GM12878 (cell line): ENCODE measurements around the gene TIPIN. TPM values are rescaled to one million over a fixed set of nuclear protein-coding genes. Genes with fewer than 3 reads are reported as not detected.

ENCODE experiments used
- ATAC-seq: fragments of 200-7000 bp; cut with Tn5 transposase; 3 replicates; pipeline ENCODE4 v1.9.1; 2020; ENCODE audit warnings: mild to moderate bottlenecking, moderate library complexity
- BruUV-seq: library from RNA; stranded (reverse); fragments of 400-500 nt; replicated peaks from 2 replicates; lab custom pipeline; 2021; lab: Mats Ljungman, UMichigan
- CTCF ChIA-PET: fragments of 300-600 bp; sonication (Branson Sonifier 250); formaldehyde crosslinking; extraction: SDS; loops from one replicate; lab custom pipeline; 2021; ENCODE audit warnings: inconsistent platforms; lab: Yijun Ruan, JAX
- POLR2A ChIA-PET: fragments of 350-600 bp; formaldehyde crosslinking; extraction: SDS; loops from one replicate; lab custom pipeline; 2021; ENCODE audit warnings: inconsistent platforms; lab: Charles Lee
- RAD21 ChIA-PET: fragments of 300-600 bp; sonication (Branson Sonifier 250); formaldehyde crosslinking; loops from one replicate; lab custom pipeline; 2023; ENCODE audit warnings: antibody characterized with exemption; ENCODE audit not compliant: unreplicated experiment; lab: Charles Lee
- SMC1A ChIA-PET: fragments of 300-600 bp; sonication (Branson Sonifier 250); formaldehyde crosslinking; loops from one replicate; lab custom pipeline; 2023; ENCODE audit not compliant: unreplicated experiment, uncharacterized antibody; lab: Charles Lee
- DNase-seq: peaks from one replicate; pipeline ENCODE4 v3.0.0-alpha.2; 2011; ENCODE audit warnings: low read depth, low spot score
- FAIRE-seq: peaks from 3 replicates; lab custom pipeline; 2011; peaks lifted over from hg19 to GRCh38; lab: Jason Lieb, UNC
- H2AFZ ChIP-seq: 2 replicates; pipeline ENCODE4 v1.6.0; 2011; ENCODE audit warnings: low read depth, low read length, control low read depth; ENCODE audit not compliant: control insufficient read depth
- H3K27ac ChIP-seq: 2 replicates; pipeline ENCODE4 v1.5.1; 2011; ENCODE audit warnings: control low read depth; ENCODE audit not compliant: control insufficient read depth, insufficient read depth
- H3K27me3 ChIP-seq, 2 experiments: replicated peaks in 1 of 2; 2 replicates each; pipeline versions ENCODE4 v1.6.0 to v1.6.1; 2011; ENCODE audit warnings: low read length in 1 of 2; ENCODE audit not compliant: control insufficient read depth in 2 of 2, insufficient read depth in 2 of 2
- H3K36me3 ChIP-seq, 2 experiments: 2 replicates each; pipeline ENCODE4 v1.5.1; 2011; ENCODE audit warnings: low read length in 1 of 2; ENCODE audit not compliant: control insufficient read depth in 2 of 2, insufficient read depth in 2 of 2
- H3K4me1 ChIP-seq: 2 replicates; pipeline ENCODE4 v1.6.1; 2011; ENCODE audit warnings: mild to moderate bottlenecking, low read length, moderate library complexity, mixed read lengths; ENCODE audit not compliant: control insufficient read depth, insufficient read depth
- H3K4me2 ChIP-seq: 2 replicates; pipeline ENCODE4 v1.6.0; 2011; ENCODE audit warnings: control low read depth; ENCODE audit not compliant: control insufficient read depth, insufficient read depth
- H3K4me3 ChIP-seq: fragments of 200-600 bp; sonication (generic); 2 replicates; pipeline ENCODE4 v1.5.1; 2016
- H3K79me2 ChIP-seq: 2 replicates; pipeline ENCODE4 v1.6.0; 2011; ENCODE audit warnings: low read length; ENCODE audit not compliant: control insufficient read depth, insufficient read depth
- H3K9ac ChIP-seq: 2 replicates; pipeline ENCODE4 v1.8.0; 2011; ENCODE audit warnings: low read length, control low read depth, mixed read lengths; ENCODE audit not compliant: control insufficient read depth, insufficient read depth
- H3K9me3 ChIP-seq: replicated peaks from 3 replicates; pipeline ENCODE4 v1.5.1; 2011; ENCODE audit warnings: mild to moderate bottlenecking, low read length; ENCODE audit not compliant: control insufficient read depth, insufficient read depth
- H4K20me1 ChIP-seq: 2 replicates; pipeline ENCODE4 v1.6.0; 2011; ENCODE audit not compliant: control insufficient read depth, insufficient read depth
- CBX3 ChIP-seq: fragments of 200-600 bp; sonication (generic); IDR thresholded peaks from 2 replicates; pipeline ENCODE4 v1.6.1; 2016; ENCODE audit warnings: low read depth, borderline replicate concordance
- DPF2 ChIP-seq: fragments of 450-650 bp; IDR thresholded peaks from 2 replicates; pipeline ENCODE4 v1.6.1; 2017; ENCODE audit warnings: mild to moderate bottlenecking
- GABPA ChIP-seq: IDR thresholded peaks from 2 replicates; pipeline ENCODE4 v1.6.1; 2014; ENCODE audit warnings: antibody characterized with exemption, low read depth, mild to moderate bottlenecking, inconsistent platforms
- HDAC6 ChIP-seq: fragments of 200-600 bp; sonication (generic); IDR thresholded peaks from one replicate; pipeline ENCODE4 v1.8.0; 2017; ENCODE audit warnings: antibody characterized with exemption; ENCODE audit not compliant: unreplicated experiment
- MYB ChIP-seq: fragments of 150-350 bp; IDR thresholded peaks from 2 replicates; pipeline ENCODE4 v1.6.1; 2014; ENCODE audit warnings: mild to moderate bottlenecking, low read depth, low read length, borderline replicate concordance
- MYC ChIP-seq: IDR thresholded peaks from 2 replicates; pipeline ENCODE4 v1.6.1; 2011; ENCODE audit warnings: mild to moderate bottlenecking, low read length, moderate library complexity, inconsistent platforms; ENCODE audit not compliant: insufficient read depth, insufficient replicate concordance, insufficient read length, severe bottlenecking
- PAX8 ChIP-seq: fragments of 450-650 bp; IDR thresholded peaks from 2 replicates; pipeline ENCODE4 v1.6.1; 2017; ENCODE audit warnings: mild to moderate bottlenecking, moderate library complexity
- RAD21 ChIP-seq: IDR thresholded peaks from 2 replicates; pipeline ENCODE4 v1.6.1; 2011; ENCODE audit warnings: mild to moderate bottlenecking, low read depth, low read length, moderate library complexity; ENCODE audit not compliant: insufficient read depth
- RB1 ChIP-seq: fragments of 450-650 bp; formaldehyde crosslinking; IDR thresholded peaks from 2 replicates; pipeline ENCODE4 v1.6.1; 2017; ENCODE audit warnings: mild to moderate bottlenecking, borderline replicate concordance
- SREBF1 ChIP-seq: IDR thresholded peaks from 2 replicates; pipeline ENCODE4 v1.6.1; 2012; ENCODE audit warnings: mild to moderate bottlenecking, low read length
- WGBS: methylation state at CpG from one replicate; pipeline ENCODE4 v1.1.6; 2016; ENCODE audit warnings: low lambda C conversion rate; ENCODE audit not compliant: insufficient replicate concordance, insufficient coverage; ENCODE audit errors: missing lambda C conversion rate; 5-methylcytosine and 5-hydroxymethylcytosine counted together
- in situ Hi-C: fragments of 300-500 bp; cut with MboI; formaldehyde crosslinking; loops from 9 replicates; pipeline ENCODE4 v1.14.3; 2018; ENCODE audit warnings: mixed read lengths
- intact Hi-C: fragments of 100-400 bp; cut with micrococcal nuclease; formaldehyde crosslinking; loops from one replicate; pipeline ENCODE4 v1.14.2; 2022; ENCODE audit not compliant: unreplicated experiment
- polyA plus RNA-seq, 11 experiments: library from polyadenylated mRNA; depleted of rRNA in 4 of 11; unstranded in 6 of 11; stranded (reverse) in 5 of 11; fragments of >200 nt; fragmentation: Nextera tagmentation in 4 of 11; fragmentation: Illumina TruSeq in 1 of 11; extraction: Ambion mirVana in 4 of 11; extraction: Trizol in 1 of 11; gene quantifications; 1 replicate in 1 of 11; 2 replicates in 10 of 11; pipeline versions ENCODE4 v1.2.1 to v1.2.3, GENCODE V29; 2011 to 2016; ENCODE audit warnings: inconsistent platforms in 2 of 11, missing spikeins in 2 of 11, low read depth in 1 of 11
- total RNA-seq, 4 experiments: library from RNA; depleted of rRNA in 3 of 4; stranded (reverse); fragments of >200 nt in 3 of 4; fragmentation: Illumina TruSeq in 1 of 4; extraction: Trizol in 1 of 4; gene quantifications; 2 replicates each; pipeline versions ENCODE4 v1.2.1 to v1.2.3, GENCODE V29; 2013 to 2021
- TF ChIP-seq, protein P1 (sequence below): IDR thresholded peaks from 2 replicates; pipeline ENCODE4 v1.6.1; 2012; ENCODE audit warnings: low read depth, low read length, improper control_type of control experiment
- TF ChIP-seq, protein P2 (sequence below): fragments of 450-650 bp; IDR thresholded peaks from 2 replicates; pipeline ENCODE4 v1.6.1; 2018; ENCODE audit warnings: borderline replicate concordance, mild to moderate bottlenecking; ENCODE audit not compliant: partially characterized antibody
- TF ChIP-seq, protein P3 (sequence below): fragments of 450-650 bp; IDR thresholded peaks from 2 replicates; pipeline ENCODE4 v1.6.1; 2017; ENCODE audit warnings: mild to moderate bottlenecking, moderate library complexity
- TF ChIP-seq, protein P4 (sequence below): IDR thresholded peaks from 2 replicates; pipeline ENCODE4 v1.6.1; 2011; ENCODE audit warnings: borderline replicate concordance, low read depth, mild to moderate bottlenecking, moderate library complexity, mixed read lengths, low read length; ENCODE audit not compliant: insufficient read depth; ENCODE audit errors: extremely low read length

Gene TIPIN
- total and polyA plus RNA-seq, 10 of the 15 experiments (the other 5 are each of a cell fraction or from before 2014, with no cell fraction given): 21.1 to 69.2 (median 47.0) TPM

DNA sequence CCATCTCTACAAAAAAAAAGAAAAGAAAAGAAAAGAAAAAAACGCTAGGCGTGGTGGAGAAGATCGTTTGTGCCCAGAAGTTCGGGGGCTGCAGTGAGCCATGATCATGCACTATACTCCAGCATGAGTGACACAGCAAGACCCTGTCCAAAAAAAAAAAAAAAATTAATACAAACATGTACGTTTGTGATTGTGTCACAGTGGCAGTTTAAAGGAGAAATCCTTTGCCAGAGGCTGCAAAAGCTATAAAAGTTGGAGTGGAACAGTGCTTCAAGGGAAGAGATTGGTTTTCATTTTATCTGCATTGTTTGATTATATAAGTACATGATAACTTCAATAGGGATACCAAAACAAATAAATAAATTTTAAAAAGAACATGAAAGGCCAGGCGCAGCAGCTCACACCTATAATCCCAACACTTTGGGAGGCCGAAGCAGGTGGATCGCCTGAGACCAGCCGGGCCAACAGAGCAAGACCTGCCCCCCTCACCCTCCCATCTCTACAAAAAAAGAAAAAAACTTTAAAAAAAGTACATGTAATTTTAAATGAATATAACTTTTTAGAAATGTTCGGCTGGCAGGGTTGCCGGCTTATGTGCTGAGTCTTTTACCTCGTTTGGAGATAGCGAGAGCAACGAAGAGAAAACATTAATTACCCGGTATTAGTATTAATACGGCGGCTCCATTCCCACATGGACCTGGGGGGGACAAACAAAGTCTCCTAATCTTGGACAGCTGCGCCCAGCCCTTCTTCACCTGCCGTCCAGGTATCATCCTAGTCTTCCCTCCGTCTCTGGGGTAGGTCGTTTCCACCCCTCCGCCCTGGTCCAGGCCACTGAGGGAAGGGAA lies 63.7 kb downstream of the TIPIN start:
- RAD21 ChIA-PET: interaction anchor here (0.9 to 2.6 kb wide), 4 partner anchors 94 to 376 kb away, joined by 3 to 20 read pairs (median 5); partner anchors contain the start of genes MAP2K1 and SNAPC5
- H3K4me2 ChIP-seq: peak overlapping the region; percentile 74
- H3K27ac ChIP-seq: peak overlapping the region; percentile 76
- H3K4me1 ChIP-seq: peaks cover 3% of the 10 kb centered on the region; the same call in 1 of the 2 replicates
- H3K9me3 ChIP-seq: no peaks in the 10 kb centered on the region
- BruUV-seq: TSS peak; percentile 88
- intact Hi-C loops (loop anchor here (5.0 kb wide), 1 partner anchor 205 kb away; the partner anchor contains the start of gene SNAPC5), in situ Hi-C loops (no loop called here)
- 26% methylated on average over 22 of the region's 22 CpGs for WGBS
- POLR2A ChIA-PET: interaction anchor here (1.3 kb wide), 1 partner anchor 424 kb away, joined by 4 read pairs; the partner anchor contains the start of gene RAB11A
- CTCF ChIA-PET: interaction anchor here (0.7 to 9.7 kb wide), 6 partner anchors 9 to 673 kb away, joined by 3 to 103 read pairs (median 6); partner anchors contain the start of gene SNAPC5
- no peaks in the 10 kb centered on the region for H4K20me1 ChIP-seq
- DNase-seq: no peak
- SMC1A ChIA-PET: interaction anchor here (0.6 to 2.8 kb wide), 7 partner anchors 9 to 423 kb away, joined by 3 to 10 read pairs (median 5); partner anchors contain the start of genes RAB11A and SNAPC5
- H3K36me3 ChIP-seq: no peaks in the 10 kb centered on the region
- H3K79me2 ChIP-seq: peaks cover 28% of the 10 kb centered on the region
- no peaks in the 10 kb centered on the region for H3K27me3 ChIP-seq
- peak overlapping the region; percentile 71 for H3K4me3 ChIP-seq
- peak overlapping the region; percentile 93 for H2AFZ ChIP-seq
- H3K9ac ChIP-seq: peak overlapping the region; percentile 65
- ATAC-seq: no peak
- no peak for FAIRE-seq
- TF ChIP-seq HDAC6 (no peak), SREBF1 (no peak), DPF2 (no peak), MYB (no peak), GABPA (no peak), RAD21 (no peak), RB1 (no peak), PAX8 (no peak), CBX3 (no peak), MYC (no peak)
- TF ChIP-seq, protein P1, sequence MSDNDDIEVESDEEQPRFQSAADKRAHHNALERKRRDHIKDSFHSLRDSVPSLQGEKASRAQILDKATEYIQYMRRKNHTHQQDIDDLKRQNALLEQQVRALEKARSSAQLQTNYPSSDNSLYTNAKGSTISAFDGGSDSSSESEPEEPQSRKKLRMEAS: 0 out of 2 replicates have a peak, but pooled peaks have one; percentile 3
- TF ChIP-seq, protein P2, sequence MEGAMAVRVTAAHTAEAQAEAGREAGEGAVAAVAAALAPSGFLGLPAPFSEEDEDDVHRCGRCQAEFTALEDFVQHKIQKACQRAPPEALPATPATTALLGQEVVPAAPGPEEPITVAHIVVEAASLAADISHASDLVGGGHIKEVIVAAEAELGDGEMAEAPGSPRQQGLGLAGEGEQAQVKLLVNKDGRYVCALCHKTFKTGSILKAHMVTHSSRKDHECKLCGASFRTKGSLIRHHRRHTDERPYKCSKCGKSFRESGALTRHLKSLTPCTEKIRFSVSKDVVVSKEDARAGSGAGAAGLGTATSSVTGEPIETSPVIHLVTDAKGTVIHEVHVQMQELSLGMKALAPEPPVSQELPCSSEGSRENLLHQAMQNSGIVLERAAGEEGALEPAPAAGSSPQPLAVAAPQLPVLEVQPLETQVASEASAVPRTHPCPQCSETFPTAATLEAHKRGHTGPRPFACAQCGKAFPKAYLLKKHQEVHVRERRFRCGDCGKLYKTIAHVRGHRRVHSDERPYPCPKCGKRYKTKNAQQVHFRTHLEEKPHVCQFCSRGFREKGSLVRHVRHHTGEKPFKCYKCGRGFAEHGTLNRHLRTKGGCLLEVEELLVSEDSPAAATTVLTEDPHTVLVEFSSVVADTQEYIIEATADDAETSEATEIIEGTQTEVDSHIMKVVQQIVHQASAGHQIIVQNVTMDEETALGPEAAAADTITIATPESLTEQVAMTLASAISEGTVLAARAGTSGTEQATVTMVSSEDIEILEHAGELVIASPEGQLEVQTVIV: no peak
- TF ChIP-seq, protein P3, sequence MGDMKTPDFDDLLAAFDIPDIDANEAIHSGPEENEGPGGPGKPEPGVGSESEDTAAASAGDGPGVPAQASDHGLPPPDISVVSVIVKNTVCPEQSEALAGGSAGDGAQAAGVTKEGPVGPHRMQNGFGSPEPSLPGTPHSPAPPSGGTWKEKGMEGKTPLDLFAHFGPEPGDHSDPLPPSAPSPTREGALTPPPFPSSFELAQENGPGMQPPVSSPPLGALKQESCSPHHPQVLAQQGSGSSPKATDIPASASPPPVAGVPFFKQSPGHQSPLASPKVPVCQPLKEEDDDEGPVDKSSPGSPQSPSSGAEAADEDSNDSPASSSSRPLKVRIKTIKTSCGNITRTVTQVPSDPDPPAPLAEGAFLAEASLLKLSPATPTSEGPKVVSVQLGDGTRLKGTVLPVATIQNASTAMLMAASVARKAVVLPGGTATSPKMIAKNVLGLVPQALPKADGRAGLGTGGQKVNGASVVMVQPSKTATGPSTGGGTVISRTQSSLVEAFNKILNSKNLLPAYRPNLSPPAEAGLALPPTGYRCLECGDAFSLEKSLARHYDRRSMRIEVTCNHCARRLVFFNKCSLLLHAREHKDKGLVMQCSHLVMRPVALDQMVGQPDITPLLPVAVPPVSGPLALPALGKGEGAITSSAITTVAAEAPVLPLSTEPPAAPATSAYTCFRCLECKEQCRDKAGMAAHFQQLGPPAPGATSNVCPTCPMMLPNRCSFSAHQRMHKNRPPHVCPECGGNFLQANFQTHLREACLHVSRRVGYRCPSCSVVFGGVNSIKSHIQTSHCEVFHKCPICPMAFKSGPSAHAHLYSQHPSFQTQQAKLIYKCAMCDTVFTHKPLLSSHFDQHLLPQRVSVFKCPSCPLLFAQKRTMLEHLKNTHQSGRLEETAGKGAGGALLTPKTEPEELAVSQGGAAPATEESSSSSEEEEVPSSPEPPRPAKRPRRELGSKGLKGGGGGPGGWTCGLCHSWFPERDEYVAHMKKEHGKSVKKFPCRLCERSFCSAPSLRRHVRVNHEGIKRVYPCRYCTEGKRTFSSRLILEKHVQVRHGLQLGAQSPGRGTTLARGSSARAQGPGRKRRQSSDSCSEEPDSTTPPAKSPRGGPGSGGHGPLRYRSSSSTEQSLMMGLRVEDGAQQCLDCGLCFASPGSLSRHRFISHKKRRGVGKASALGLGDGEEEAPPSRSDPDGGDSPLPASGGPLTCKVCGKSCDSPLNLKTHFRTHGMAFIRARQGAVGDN: no peak
- TF ChIP-seq, protein P4, sequence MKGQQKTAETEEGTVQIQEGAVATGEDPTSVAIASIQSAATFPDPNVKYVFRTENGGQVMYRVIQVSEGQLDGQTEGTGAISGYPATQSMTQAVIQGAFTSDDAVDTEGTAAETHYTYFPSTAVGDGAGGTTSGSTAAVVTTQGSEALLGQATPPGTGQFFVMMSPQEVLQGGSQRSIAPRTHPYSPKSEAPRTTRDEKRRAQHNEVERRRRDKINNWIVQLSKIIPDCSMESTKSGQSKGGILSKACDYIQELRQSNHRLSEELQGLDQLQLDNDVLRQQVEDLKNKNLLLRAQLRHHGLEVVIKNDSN: no peak
